ENCODE results near the gene GRID2.
A peak's percentile ranks its signal among the peaks of the same experiment; 100 is the strongest.

GRID2 gene

GRCh38 chr4:93127489-93127888, 823.7 kb downstream of the GRID2 start:
- no peak for DNase-seq

DNA sequence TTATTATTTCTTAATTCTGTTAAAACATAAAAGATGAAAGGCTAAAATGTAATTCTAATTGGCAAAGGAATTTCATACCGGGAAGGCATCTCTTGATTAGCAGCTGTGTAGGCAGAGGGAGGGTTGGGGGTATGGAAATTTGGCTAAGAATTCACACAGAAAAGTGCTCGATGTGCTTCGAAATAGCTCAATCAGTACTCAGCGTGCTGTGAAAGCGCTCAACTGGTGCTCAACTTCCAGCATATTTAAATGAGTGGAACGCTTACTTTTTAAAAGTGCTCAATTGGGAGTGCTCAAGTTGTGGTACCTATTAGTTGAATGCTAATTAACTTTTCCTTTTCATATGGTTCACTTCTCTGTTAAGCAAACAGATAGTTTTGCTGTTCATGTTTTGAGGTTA, 828.9 kb downstream of the GRID2 start:
- DNase-seq = no peak

- no peak for DNase-seq
Observed at GRCh38 chr4:93139118-93139517, 835.4 kb downstream of the GRID2 start.

DNA sequence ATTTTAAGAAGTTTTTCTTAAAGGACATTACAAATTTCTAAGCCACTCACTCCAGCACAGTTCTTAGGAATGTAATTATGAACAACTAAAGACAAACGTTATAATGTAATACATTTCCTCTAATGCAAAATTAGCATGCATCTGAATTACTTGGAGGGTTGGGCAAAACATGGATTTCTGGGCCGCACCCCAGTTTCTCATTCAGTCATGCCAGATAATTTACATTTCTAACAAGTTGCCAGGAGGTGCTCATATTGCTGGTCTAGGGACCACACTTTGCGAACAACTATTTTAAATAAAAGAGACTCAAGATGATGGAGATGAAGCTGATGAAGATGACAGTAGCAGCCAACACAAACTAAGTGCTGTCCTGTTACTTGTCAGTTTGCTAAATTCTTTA, 840.1 kb downstream of the GRID2 start:
- no peak for DNase-seq

DNA sequence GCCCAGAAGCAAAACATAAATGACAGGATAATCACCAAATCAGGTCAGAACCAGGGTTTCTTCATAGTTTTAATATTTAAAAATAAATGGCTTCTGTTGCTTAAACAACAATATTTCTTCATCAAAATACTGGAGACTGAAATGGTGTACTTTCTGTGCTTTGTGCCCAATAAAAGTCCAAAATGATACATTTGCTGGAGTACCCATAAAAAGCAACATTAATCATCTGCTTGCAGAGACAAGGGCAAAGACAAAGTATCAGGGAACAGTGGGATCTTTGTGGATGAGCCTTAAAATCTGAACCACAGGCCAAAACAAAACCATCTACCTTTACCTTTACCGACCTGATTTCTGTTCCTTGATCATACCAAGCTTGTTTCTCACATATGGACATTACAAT, 840.9 kb downstream of the GRID2 start:
- DNase-seq = no peak

DNA sequence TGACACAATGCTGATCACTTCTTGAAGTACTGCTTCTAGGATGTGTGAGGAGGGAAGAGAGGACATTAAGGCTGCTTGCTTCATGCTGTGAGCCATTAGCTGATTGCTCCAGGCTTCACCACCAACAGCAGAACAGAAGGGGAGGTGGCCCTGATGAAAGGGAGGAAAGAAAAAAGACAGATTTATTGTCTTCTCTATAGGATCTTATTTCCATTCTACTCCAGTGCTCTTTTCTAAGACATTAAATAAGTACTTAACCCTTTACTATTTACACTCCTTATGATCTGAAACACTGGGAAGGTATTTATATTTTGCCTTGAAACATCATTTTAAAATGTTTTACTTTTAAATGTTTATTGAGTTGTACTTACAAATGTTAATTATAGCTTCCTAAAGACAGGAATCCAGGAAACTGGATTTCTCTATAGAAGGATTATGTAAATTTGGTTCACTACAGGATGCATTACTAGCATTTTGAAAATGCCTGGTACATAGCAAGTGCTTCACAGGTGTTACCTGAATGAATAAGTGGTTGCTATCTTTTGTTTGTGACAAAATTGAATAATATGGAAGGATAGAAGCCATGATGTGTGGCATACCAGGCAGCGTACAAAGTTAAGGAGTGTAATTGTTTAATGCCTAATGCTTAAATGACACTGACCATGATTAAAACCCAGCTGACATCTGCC, 843.9 kb downstream of the GRID2 start:
- no peak for DNase-seq

GRCh38 chr4:93152491-93152890, 848.7 kb downstream of the GRID2 start:
- DNase-seq = no peak

DNA sequence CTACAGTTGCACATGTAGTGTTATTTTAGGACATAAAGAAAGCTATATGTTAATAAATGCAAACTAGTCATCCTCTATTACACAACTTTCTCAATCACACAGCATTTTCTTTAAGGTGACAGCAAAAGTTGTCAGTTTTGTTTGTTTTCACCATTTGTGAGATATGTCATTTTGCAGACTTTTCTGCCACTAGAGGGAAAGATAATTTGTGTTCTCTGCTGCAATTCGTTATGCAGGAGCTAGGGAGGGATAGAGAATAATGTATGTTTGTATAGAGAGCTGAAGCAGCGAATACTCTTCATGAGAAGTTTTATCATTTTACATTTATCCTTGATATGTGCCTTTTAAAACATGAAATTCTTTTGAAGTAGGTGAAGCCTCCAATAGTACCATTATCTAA, 854.2 kb downstream of the GRID2 start:
- DNase-seq = no peak

DNA sequence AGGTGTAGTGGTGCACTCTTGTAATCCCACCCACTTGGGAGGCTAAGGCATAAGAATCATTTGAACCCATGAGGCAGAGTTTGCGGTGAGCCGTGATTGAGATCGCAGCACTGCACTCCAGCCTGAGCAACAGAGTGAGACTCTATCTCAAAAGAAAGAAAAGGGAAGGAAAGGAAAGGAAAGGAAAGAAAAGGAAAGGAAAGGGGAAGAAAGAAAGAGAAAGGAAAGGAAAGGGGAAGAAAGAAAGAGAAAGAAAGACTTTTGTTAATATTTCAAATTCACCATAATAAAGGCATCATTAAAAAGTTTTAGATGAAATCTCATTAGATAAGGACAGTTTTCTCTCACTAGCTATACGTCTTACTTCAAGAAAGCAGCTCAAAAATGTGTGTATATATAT, 864.3 kb downstream of the GRID2 start:
- no peak for DNase-seq

DNA sequence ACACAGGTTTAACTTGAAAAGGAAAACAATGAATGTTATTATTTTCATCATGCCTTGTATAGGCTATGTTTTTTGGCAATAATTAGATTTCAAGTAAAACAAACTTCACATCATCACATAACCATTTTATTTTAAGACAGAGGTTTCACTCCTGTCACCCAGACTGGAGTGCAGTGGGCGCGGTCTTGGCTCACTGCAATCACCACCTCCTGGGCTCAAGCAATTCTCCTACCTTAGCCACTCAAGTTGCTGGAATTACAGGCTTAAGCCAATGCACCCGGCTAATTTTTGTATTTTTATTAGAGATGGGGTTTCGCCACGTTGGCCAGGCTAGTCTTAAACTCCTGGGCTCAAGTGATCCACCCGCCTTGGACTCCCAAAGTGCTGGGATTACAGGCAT, 866.2 kb downstream of the GRID2 start:
- no peak for DNase-seq

GRCh38 chr4:93174598-93174997, 870.8 kb downstream of the GRID2 start:
- no peak for DNase-seq

GRCh38 chr4:93178279-93178678, 874.5 kb downstream of the GRID2 start:
- no peak for DNase-seq

DNA sequence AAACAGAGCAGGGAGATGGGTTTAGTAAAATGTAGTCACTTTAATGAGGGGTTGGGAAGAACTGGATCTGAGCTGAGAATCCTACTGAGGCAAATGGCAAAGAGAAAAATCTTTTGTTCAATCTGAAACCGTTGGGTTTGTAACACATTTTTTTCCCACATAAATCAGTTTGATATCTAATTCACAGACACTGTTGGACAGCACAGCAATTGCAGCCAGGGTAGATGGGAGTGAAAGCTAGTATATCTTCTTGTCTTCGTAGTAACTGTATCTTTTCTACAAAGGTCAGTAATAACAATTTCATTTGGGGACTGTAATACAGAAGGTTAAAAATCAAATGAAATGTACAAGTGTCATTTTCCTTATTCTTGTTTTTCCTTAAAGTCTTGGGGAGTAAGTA, 875.3 kb downstream of the GRID2 start:
- no peak for DNase-seq

DNA sequence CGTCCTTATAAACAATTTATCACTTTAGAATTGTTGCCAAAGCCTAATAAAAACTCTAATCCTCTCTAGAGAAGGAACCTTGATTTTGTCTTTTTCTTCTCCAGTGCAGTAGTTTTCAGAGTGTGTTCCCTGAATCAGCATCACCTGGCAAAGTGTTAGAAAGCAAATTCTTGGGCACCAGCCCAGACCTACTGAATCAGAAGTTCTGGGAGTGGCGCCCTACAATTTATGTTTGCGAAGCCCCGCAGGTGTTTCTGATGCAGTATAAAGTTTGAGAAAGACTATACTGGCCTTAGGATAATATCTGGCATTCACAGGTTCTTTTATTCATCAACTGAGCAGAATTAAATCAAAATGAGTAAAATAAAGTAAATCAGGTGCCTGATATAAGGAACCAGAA, 879.0 kb downstream of the GRID2 start:
- DNase-seq = no peak

DNA sequence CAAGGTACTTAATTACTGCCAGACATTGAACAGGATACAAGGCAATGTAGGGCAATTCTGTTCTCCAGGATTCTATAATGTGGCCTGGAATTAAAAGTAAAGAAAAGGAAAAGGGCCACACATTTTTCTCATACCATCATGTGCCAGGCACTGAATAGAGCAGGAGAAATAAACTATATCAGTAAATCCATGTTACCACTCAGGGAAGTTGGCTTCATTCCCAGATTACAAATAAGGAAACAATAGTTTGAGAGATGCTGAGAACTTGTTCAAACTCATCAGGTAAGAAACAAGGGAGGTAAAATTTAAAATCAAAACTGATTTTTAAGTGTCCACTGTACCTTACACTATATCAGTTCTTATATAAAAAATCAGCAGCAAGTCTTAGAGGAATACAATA, 879.8 kb downstream of the GRID2 start:
- no peak for DNase-seq

DNA sequence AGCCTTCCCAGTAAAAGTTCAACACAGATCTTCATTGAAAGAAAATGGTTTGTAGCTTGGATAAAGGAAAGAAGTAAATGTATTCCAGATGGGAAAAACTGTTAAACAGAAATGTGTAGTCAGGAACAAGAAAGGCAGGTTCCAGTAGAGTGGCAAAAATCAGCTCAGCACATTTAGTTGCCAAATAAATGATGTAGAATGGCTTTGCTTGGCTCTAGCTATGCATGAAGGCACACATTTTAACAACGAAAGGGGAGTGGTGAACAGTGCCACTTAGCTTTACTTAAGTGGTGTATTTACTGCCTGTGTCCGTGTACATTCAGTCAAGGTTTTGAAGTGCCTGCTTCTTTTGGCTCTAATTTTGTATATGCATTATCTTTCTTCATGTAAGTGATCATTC, 880.3 kb downstream of the GRID2 start:
- peak; percentile 15 to 29 for DNase-seq

DNA sequence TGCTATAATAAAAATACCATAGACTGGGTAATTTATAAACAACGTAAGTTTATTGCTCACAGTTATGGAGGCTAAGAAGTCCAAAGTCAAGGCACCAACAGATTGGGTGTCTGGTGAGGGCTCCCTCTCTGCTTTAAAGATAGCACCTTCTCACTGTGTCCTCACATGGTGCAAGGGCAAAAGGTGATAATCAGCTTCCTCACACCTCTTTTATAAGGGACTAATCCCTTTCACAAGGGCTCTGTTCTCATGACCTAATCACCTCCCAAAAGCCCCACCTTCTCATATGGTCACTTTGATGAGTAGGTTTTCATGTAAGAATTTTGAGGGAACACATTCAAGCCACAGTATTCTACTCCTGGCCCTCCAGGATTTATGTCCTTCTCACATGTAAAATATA, 883.1 kb downstream of the GRID2 start:
- no peak for DNase-seq

DNA sequence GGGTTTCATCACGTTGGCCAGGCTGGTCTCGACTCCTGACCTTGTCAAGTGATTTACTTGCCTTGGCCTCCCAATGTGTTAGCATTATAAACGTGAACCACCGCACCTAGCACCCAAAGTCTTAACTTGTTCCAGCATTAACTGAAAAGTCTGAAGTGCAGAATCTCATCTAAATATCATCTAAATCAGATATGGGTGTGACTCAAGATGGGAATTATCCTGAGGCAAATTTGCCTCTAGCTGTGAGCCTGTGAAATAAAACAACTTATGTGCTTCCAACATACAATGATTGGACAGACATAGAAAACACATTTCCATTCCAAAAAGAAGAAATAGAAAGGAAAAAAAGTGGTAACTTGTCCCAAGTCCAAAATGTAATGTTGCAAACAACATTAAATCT, 883.7 kb downstream of the GRID2 start:
- DNase-seq = no peak

GRCh38 chr4:93187892-93188291, 884.1 kb downstream of the GRID2 start:
- no peak for DNase-seq

- peak; percentile 18 to 37 for DNase-seq
Observed at GRCh38 chr4:93199492-93199891, 895.7 kb downstream of the GRID2 start.

GRCh38 chr4:93201471-93202096, 897.8 kb downstream of the GRID2 start:
- no peak for DNase-seq

DNA sequence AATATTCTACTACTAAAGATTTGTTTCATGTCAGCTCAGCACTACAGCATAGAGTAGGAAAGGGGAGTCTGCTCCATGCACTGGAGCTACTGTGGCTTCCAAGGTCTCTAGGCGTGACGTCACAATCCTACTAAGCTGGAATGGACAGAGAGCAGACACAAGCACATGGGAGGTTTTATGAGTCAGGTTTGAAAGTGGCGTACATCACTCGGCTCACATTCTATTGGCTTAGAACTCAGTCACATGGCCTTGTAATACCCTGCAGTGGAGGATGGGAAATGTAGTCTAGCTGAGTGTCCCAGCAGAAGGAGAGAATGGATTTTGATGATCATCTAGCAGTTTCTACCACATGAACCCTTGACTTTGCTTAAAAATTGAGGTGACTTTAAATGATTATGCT, 899.9 kb downstream of the GRID2 start:
- DNase-seq = no peak

DNA sequence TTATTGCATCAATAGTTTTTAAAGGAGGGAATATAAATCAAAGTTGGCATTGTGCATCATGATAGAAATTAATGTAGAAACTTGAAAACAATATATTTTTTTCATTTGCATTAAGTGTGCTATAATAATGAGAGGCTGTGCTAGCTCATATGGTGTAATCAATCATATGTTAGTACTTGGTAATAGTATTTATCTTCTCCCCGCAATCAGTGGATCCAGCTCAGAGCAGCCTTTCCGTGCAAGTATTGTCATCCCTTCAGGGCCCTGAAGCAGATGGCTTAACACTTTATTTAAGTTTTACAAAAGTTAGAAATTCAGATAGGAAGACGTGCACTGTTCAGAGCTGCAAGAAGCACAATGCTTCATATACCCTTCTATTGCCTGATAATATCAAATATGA, 908.5 kb downstream of the GRID2 start:
- no peak for DNase-seq

DNA sequence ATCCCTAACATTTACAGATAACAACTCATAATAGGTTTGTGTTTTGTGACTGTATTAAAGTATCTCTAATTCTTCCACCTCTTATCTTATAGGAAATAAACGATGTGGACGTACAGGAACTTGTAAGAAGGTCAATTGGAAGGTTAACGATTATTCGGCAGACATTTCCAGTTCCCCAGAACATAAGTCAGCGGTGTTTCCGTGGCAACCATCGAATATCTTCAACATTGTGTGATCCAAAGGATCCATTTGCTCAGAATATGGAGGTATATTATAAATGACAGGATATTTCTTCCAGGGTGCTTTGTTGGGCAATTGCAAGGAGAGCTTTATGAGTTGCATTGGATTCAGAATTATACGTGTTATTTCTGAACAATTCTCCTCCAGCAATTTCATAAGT, 912.9 kb downstream of the GRID2 start:
- DNase-seq = no peak

DNA sequence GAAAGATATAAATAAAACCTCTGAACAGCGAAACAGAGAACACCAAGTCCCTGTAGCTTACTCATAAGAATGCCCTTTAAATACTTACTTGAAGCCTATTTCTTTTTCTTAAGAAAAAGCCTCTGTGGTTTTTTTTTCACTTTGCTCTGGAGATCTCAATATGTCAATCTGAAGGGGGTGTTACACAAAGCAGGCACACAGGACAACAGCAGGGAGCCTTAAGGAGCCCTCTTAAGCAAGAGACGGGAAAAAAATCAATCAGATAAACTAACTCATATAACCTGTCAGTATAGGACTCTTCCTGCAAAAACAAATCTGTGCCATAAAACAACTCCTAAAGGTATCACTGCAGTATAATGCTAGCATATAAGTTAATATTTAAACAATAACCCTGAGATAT, 913.7 kb downstream of the GRID2 start:
- DNase-seq = no peak
